Stimulated activated CD4-positive, alpha-beta T cell treated with anti-CD3 and anti-CD28 coated beads, Interleukin-12 subunit alpha, Interleukin-12 subunit beta, amount 100 ng/mL, for 4 hours (primary cell): Measurements from ENCODE around the gene ARHGEF38.
"Not testable (repeated sequence)": the region's sequence is repeated elsewhere in the genome, so short reads cannot be mapped to it uniquely, and the experiment has no call there.

Experiments
- DNase-seq: peaks from one replicate; pipeline ENCODE4 v3.0.0-alpha.2; 2020

The ARHGEF38 gene

DNA sequence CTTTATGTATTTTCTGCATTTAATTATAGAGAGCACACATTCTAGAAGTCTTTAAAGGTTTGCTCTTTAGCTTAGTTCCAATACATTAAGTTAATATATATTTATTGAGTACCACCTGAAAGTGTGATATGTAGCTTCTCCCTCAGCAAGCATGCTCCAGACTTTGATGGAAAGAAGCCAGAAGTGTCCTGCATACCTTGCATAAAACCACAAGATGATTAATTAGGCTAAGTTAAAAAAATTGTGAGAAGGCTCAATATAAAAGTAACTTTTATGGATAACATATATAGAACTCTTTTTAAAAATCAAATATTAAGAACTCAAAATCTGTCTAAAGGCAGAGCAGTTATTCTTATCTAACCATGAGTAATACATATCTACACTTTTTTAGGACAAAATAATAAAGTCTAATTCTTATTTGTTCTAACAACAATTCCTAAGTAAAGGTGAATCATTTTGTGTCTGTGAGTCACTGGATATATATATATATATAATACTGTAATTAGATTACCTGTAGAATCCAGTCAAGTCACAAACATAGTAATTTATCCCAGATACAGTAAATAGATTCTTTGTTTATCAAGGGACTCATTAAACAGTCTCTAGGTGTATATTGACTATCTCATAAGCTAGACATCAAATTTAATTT, 104.8 kb downstream of the ARHGEF38 start:
- no peak for DNase-seq

DNA sequence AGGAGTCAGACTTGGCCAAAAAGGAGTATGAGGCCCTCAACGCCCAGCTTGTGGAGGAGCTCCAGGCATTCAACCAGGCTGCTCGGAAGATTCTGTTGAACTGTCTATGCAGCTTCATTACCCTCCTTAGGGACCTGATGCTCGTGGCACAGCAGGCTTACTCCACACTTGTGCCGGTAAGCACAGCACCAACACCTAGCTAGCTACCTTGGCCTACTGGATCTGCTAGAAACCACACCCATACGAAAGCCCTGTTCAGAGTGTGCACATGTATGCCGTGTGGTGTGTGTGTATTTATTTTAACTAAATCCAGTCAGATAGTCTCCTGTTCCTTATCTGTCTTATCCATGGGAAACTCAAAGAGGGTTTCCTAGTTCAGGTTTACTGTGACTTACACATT, 106.8 kb downstream of the ARHGEF38 start:
- DNase-seq, result no peak

DNA sequence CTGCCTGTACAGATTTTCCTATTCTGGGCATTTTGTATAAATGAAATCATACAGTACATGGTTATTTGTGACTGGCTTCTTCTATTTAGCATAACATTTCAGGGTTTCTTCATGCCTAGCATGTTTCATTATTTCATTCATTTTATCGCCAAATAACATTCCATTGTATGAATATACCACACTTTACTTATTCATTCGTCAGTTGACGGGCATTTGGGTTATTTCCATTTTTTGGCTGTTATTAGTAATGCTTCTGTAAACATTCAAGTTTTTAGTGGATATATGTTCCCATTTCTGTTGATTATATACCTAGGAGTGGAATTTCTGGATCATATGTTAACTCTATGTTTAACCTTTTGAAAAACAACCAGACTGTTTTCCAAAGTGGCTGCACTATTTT, 108.6 kb downstream of the ARHGEF38 start:
- DNase-seq, result no peak

DNA sequence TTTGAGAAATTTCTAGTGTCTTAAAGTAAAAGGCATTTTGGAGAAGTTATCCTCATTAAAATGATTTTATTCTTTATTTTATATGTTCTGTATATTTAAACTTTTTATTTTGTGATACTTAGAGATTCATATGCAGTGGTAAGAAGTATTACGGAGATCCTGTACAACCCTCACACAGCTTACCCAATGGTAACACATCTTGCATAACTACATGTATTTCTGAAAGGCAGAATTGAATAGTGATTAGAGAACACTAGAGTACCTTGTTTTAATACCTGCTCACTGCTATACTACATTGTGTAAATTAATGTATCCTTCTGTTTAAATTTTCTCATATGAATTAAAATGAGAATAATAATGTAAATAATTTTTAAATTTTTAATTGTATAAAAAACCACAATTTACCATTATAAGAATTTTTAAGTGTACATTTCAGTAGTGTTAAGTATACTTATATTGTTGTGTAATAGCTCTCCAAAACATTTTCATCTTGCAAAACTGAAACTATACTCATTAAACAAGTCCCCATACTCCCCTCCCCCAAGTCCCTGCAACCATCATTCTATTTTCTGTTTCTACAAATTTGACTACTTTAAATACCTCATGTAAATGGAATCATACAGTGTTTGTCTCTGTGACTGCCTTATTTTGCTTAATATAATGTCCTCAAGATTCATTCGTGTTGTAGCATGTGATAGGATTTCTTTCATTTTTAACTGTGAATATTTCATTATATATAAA, 110.7 kb downstream of the ARHGEF38 start:
- no peak for DNase-seq

DNA sequence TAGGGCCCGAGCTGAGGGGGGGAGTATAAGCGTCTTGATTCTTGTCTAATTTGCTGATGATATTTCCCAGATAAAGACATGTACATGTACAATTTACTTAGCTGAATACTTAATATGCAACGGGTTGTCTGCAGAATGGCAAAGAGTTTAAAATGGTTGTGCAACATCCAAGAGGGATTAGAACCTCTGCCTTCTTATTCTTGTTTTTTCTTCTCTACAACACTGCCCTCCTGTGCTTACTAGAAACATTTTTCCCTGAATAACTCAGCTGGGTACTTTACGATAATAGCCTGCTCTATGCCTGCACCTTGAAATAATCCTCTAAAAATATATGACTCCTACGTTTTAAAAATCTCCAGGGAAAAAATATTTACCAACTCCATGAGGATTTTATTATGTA, 114.3 kb downstream of the ARHGEF38 start:
- no peak for DNase-seq

DNA sequence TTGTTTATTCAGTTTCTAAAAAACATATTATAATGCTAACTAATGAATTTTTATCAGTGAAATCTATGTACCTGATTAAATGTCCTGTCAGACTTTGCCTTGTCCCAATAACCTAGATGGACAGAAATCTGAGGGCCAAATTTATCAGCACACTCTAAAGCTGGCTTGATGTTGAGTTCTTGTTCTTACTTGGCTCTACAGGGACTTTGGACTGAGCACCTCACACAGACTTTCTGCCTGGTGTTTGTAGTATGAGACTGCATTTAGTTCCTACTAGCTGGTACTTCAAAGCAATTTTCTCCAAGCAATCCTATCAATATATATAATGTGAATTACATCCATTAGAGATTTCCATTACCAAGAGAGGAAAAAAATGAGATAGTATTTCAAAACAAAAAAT, 118.3 kb downstream of the ARHGEF38 start:
- no peak for DNase-seq

DNA sequence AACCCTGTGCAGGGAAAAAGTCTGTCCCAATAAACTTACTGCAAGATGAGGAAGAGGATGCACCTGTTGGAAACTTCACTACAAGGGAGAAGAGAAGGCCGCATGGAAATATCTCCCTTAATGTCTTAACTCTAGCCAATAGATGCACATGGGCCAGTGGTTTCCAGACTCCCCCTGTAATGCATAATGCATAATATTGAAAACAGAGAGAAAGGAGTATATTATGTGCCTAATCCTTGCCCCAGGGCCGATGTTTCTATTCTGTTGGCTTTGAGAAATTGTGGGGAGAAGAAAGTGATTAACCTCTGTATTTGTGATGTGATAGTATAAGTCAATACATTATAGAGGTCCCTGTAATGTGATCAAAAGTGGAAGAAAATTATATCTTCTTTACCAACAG, 118.9 kb downstream of the ARHGEF38 start:
- no peak for DNase-seq

DNA sequence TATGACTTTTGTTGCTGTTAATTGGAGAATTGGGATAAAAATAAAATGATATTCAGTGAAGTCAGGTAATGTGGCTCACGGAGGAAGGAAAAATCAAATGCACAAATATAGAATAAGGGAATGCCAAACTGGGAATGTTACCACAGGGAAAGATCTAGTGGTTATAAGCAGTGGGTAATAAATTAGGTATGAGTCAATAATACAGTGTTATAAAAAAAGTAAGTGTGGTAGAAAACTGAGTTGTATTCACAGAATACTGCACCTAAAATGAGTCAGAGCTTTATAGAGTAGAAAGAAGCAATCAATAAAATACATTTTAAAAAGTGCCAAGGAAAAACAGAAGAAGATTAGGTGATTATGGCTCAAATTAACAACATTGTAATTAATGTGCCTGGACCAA, 121.6 kb downstream of the ARHGEF38 start:
- no peak for DNase-seq

DNA sequence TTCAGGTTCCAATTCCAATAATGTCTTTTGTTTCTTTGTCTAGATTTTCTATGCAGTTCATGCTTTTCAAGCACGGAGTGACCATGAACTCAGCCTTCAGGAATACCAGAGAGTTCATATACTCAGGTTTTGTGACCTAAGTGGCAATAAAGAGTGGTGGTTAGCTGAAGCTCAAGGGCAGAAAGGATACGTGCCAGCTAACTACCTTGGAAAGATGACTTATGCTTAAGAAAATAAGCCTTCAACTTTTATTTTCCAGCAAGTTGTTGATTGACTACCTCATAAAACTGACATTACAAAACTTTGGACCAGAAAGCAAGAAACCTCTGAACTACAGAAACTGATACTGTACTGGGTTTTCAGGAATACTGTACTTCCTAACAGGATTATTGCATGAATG, 125.3 kb downstream of the ARHGEF38 start:
- no peak for DNase-seq

DNA sequence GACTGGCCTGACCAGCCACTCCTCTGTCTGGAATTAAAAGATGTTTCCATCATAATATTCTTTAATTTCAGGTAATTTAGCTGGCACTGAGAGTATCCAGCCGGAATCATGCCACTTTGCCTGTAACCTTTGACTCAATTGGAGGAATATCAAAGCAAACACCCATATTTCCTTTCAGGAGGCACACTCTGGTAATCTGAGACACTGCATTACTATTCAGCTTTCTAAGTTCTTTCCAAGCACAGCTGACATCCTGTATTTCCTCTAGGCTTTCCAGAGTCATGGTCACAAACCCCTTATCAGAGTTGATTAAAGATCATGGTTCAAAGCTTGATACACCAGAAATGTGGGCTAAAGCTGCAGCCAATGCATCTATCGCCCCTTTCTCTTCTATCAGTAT, 126.8 kb downstream of the ARHGEF38 start:
- no peak for DNase-seq

DNA sequence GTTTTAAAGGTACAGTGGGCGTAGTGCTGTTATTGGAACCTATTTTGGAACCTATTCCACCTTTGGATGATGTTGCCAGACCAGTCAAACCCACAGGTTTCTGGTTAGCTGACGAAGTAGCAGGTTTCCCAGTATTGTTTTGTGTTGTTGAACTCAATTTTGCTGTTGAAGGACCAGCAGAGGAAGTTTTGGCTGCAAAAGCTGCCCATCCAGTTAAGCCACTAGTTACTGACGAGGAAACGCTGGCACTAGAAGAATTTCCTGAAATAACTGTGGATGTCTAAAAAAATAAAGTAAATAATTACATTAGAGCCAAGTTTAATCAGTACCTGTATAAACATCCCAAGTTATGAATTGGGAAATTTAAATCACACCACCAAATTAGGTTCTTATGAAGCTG, 130.6 kb downstream of the ARHGEF38 start:
- DNase-seq, result no peak

DNA sequence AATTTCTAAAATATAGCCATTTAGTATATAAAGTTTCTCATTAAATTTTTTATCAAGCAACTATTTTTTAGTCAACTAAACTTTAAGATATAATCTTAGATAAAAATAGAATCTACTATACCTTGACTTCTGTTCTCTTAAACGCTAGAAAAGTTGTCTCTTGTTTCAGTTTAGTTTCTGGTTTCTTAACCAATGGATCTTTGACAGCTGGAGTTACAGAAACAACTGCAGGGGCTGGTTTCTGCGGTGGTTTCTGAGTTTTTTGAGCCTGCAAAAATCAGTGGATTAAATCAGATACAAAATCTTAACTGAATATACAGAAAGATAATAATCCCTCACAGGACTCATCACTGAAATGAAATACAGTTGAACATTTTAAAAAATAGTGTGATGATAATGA, 134.2 kb downstream of the ARHGEF38 start:
- no peak for DNase-seq

DNA sequence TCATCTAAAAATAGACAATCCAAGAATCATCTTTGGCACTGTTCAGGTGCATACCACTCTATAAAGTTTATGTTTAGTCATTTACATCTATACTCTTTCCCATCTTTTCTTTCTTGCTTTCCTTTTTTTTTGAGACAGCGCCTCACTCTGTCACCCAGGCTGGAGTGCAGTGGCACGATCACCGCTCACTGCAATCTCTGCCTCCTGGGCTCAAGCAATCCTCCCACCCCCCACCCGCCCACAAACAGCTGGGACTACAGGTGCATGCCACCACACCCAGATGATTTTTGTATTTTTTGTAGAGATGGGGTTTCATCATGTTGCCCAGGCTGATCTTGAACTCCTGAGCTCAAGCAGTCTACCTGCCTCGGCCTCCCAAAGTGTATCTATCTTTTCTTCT, 142.4 kb downstream of the ARHGEF38 start:
- not testable (repeated sequence) for DNase-seq

DNA sequence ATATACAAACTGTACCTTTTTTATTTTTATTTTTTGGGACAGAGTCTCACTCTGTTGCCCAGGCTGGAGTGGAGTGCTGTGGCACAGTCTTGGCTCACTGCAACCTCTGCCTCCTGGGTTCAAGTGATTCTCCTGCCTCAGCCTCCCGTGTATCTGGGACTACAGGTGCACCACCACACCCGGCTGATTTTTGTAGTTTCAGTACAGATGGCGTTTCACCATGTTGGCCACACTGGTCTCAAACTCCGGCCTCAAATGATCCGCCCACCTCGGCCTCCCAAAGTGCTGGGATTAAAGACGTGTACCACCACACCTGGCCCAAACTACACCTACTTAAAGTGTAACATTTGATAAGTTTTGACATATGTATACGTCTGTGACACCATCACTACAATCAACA, 143.4 kb downstream of the ARHGEF38 start:
- not testable (repeated sequence) for DNase-seq

DNA sequence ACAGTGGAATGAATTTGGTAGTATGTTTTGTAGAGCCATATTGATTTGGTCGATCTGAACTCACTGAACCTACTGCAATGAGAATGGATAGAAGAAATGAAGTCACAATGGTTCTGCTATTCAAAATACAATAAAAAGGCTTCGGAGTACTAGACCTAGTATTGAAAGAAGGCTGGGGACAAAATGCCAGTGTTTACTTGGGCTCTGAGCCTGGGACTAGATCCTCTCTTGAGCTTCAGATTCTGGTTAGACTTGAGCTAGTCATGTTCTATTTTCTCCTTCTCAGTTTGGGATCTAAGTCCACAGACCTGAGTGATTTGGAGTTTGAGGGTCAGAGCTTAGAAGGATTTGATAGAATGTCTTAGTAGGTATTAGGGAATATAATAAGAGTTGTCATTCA, 146.2 kb downstream of the ARHGEF38 start:
- no peak for DNase-seq

DNA sequence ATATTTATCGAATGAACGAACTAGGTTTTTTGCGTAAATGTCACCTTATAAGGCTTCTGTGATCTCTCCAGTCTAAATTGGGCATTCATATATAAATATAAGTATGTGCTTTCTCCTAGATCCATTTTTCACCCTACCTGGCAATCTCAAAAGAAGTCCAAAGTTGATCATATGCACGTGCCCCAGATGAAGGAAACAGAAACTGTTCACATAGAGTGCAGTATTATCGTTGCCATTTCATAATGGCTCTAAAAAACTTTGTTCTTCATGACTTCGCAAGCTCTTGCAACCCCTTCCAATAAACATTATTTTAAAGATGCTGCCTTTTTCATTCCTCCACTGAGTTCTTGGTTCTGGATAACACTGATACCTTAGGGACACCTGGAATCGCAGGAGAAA, 155.4 kb downstream of the ARHGEF38 start:
- no peak for DNase-seq

DNA sequence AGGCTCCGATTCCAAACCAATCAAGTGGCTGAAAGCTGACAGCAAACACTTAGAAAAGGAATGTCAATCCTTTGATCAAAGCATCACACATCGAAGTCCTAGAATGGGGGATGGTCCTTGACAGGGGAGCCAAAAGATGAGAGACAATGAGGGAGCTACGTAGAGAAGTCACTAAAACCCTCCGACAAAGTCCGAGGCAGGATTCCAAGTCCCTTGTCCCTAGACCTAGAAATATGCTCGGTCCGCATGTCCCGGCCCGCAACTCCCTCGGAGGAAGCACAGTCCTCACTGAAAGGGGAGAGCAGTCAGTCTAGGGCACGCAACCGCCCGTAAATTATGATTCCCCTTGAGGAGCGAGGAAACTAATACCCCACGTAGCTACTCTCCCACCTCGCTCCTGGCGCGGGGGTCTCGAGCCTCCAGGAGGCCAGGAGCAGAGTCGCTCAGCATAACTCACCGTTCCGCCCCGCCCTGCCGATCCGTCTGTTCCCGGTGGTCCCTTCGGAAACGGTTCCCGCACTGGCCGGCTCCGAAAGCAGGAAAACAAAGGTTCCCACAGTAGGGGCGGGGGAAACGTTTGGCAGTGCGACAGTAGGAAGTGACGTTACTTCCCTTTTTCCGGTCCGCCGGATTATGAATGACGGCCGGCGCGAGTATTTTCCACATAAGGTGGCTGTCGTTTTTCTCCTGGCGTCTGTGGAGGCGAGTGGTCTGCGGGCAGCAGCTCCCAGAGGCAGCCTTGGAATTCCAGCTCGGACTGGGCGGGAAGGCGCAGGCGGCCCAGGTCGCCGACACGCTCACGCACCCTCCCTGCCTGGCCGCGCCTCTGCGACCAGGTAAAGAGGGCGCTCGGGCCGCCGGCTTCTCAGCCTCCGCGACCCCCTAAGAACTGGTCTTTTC, 156.0 kb downstream of the ARHGEF38 start, which contains the start of the genes GSTCD and INTS12:
Gene GSTCD, plus strand, starts transcription at position 604 of the 900 bp plus-strand sequence. CDS start 8,830 bp downstream, outside the sequence.
Gene INTS12, minus strand, starts transcription at position 509 of the 900 bp plus-strand sequence. CDS start 8,684 bp downstream, outside the sequence.
- peak; percentile 83 for DNase-seq

DNA sequence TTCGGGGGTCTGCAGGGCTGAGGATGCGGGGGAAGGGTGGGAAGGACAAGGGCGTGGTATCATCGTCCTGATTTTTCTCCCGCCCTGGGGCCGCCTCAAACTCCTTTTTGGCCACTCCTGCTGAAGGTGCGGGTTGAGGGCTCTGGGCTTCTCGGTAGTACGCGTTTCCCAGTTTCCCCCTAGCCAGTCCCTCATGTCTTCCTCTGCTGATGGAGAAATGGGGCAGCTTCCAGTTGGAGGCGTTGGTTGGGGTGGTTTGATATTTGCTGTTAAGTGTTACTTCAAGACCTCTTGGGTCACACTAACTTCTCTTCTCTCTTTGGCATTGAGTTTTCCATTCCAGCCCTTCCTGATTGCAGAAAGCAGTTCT, 156.6 kb downstream of the ARHGEF38 start:
- DNase-seq, result no peak

DNA sequence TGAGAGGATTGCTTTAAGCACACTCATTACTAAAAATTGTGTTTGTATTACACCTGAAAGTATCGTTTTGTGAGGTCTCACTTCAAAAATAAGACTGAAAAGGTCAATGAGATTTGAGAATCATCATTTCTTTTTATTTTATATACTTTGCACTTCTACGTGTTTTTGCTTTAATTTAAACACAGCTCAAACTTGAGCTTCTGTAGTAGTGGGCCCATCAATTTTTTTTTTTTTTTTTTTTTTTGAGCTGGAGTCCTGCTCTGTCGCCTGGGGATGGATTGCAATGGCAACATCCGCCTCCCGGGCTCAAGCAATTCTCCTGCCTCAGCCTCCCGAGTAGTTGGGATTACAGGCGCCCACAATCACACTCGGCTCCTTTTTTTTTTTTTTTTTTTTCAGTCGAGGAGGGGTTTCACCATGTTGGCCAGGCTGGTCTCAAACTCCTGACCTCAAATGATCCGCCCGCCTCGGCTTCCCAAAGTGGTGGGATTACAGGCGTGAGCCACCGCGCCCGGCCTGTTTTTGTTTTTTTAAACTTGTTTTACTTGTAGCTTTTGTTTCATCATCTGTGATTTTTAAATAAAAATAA, 157.7 kb downstream of the ARHGEF38 start:
- DNase-seq, result no peak

DNA sequence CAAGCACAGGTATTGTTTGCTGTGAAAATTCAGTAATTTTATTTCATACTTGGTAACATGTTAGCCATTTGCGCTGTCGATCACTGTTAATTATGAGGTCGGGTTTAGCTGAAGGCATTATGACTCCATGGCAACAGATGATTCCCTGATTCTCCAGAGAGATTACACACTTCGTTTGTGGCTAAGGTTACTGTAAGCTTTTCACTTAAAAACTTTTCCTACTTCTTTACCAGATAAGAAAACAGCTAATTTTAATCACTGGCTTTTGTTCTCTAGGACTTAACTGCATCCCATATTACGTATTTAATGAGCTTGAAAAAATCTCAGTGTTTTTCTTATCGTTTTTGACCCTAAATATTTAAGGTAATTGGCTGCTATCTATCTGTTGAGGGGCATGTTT, 158.3 kb downstream of the ARHGEF38 start:
- no peak for DNase-seq

DNA sequence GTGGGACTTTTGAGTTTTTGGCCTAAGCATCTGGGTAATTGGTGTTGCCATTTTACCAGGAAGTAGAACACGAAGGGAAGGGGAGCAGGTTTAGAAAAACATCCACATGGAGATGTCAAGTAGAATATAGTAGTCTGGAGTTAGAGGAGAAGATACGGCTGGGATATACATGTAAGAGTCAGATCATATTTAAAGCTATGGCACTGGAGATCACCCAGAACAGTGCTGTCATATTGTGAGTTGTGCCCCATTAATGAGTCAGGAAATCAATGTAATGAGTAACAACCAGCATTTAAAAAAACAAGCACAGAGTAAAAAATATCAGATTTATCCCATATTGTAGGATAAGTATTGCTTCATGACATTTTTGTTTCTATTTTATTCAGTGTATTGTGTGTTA, 160.3 kb downstream of the ARHGEF38 start:
- DNase-seq, result no peak

DNA sequence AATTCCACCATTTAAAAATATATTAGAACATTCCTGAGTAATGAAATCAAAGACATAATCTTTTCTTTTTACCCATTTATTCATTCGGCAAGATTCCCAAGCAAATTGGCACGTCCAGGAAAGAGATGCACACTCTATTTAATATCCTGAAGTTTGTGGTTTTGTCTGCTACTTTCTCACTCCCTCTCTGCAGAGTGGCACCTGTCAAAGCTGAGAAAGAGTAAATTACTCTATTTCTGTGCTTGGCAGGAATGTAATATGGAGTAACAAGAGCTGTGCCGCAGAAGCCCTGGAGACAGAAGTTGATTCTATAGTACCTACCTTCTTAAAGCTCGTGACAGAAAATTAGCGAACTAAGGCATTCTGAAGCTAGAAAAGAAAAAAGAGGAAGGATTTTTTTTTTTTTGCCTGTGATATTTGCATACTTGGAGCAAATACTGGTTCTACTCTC, 161.7 kb downstream of the ARHGEF38 start:
- no peak for DNase-seq

DNA sequence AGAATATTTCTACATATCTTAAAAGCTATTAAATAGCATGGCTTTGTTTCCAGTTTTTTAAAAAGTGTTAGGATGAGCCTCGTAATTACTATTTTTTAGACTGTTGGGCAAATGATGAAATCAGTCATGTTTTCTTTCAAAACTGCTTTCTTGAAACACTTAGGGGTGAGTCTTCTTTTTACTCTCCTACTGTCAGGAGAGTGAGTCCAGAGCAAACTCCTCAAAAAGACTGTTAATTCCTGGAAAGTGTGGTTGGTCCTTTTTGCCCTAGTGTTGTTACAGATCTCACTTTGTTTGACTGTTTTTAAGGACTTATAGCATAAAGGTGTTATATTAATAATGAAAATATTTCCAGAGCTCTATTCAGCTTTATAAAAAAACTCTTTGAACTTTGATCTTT, 162.5 kb downstream of the ARHGEF38 start:
- no peak for DNase-seq
